ENCODE data around the gene KCNN1. TPM values are rescaled to one million over a fixed set of nuclear protein-coding genes. Genes with fewer than 3 reads are reported as not detected.

The KCNN1 gene
- total and polyA plus RNA-seq, 10 donors = 0.03 to 0.10 (median 0.04) TPM; not detected in 7

DNA sequence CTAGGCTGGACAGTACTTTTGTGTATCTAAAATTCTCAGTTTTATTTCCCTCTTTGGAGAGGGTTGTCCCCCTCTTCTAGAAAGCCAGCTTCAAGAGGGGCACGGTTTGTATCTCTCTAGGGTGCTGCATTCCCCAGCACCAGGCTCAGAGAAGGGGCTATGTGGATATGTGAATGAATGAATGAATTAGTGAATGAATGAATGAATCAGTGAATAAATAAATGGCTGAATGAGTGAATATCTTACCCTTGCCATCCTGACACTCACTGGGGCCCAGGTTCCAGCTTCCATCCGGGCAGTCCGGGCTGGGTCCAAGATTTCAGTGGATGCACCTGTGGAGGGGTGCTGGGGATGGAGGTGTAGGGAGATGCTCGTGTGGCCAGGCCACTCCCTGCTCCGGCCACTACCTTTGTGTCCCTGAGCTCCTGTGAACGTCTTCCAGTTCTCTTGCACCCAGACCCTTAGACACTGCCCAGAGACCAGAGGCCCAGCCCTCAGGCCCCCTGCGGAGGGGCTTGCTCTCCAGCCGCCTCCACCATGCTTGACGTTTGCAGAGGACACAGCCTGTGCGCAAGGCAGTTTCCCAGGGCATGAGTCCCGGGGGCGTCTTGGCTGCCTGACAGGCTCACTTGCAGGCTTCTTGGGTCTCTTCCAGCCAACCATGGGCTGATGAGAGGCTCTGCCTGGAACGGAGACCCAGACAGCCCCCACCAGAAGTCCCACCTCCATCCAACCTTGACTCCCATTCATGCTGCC is 2.8 kb upstream of the KCNN1 start:
- Histone ChIP-seq H3K9me3 (no peaks in the 10 kb centered on the region), H3K36me3 (no peaks in the 10 kb centered on the region), H3K4me3 (no peak overlapping the region), H3K27ac (no peak overlapping the region), H3K4me1 (peaks cover 0 to 13% (median 5%) of the 10 kb centered on the region in 6 donors), H3K27me3 (replicated peaks in 1 of 7) (peaks cover 0 to 72% (median 32%) of the 10 kb centered on the region in 7 donors)
- TF ChIP-seq, protein P1, sequence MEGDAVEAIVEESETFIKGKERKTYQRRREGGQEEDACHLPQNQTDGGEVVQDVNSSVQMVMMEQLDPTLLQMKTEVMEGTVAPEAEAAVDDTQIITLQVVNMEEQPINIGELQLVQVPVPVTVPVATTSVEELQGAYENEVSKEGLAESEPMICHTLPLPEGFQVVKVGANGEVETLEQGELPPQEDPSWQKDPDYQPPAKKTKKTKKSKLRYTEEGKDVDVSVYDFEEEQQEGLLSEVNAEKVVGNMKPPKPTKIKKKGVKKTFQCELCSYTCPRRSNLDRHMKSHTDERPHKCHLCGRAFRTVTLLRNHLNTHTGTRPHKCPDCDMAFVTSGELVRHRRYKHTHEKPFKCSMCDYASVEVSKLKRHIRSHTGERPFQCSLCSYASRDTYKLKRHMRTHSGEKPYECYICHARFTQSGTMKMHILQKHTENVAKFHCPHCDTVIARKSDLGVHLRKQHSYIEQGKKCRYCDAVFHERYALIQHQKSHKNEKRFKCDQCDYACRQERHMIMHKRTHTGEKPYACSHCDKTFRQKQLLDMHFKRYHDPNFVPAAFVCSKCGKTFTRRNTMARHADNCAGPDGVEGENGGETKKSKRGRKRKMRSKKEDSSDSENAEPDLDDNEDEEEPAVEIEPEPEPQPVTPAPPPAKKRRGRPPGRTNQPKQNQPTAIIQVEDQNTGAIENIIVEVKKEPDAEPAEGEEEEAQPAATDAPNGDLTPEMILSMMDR (IDR thresholded peaks at IDR 0.05 in 8 of 11, conservative IDR thresholded peaks at IDR 0.05 in 3 of 11) = no peak
- TF ChIP-seq POLR2AphosphoS5 (IDR thresholded peaks at IDR 0.05) = no peak
- TF ChIP-seq POLR2A (IDR thresholded peaks at IDR 0.05) = no peak
- no peak for DNase-seq
- intact Hi-C loops (cut with DNase I; ENCODE audit: low total_unique reads) = no loop called here
- WGBS, 5 donors = 70 to 84% (median 82%) methylated on average over 10 to 13 of the region's 13 CpGs

DNA sequence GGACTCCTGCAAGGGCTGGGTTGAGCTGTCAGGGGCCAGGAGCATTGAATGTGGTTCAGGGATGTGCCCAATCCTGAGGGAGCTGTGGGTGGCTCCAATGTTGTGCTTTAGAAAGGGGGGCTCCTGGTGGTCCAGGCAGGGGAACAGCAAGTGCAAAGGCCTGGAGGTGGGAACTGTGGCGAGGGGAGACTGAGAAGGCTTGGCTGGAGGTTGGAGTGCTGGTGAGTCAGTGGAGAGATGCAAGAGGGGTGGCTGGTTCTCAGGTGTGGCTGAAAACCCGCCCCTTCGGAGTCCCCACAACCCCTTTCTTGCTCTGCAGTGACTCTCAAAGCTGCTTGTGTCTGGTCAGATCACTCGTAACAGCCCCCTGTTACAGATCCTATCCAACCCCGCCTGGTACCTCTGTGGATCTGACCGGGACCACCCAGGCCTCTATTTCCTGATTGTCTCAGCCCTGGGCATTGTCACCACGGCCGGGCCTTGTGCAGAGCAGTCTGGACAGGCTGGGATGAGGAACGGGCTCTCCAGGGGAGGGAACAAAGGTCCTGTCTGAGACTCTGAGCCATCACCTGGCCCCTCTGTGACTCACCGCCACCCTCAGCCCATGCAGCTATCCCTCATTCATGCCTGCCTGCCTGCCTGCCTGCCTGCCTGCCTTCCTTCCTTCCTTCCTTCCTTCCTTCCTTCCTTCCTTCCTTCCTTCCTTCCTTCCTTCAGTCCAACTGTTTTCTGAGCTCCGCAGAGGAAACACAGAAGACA is 1.4 kb upstream of the KCNN1 start:
- H3K36me3 ChIP-seq = no peaks in the 10 kb centered on the region
- no peaks in the 10 kb centered on the region for H3K9me3 ChIP-seq
- intact Hi-C loops (cut with DNase I; ENCODE audit: low total_unique reads) = no loop called here
- TF ChIP-seq POLR2AphosphoS5 (IDR thresholded peaks at IDR 0.05) (no peak), POLR2A (IDR thresholded peaks at IDR 0.05) (no peak)
- no peak overlapping the region for H3K4me3 ChIP-seq
- peaks cover 0 to 78% (median 32%) of the 10 kb centered on the region in 7 donors for H3K27me3 ChIP-seq (replicated peaks in 1 of 7)
- 64 to 76% (median 70%) methylated on average over 11 of the region's 11 CpGs for WGBS, 5 donors
- no peak for DNase-seq
- H3K4me1 ChIP-seq = peaks cover 0 to 13% (median 5%) of the 10 kb centered on the region in 6 donors
- H3K27ac ChIP-seq = no peak overlapping the region

DNA sequence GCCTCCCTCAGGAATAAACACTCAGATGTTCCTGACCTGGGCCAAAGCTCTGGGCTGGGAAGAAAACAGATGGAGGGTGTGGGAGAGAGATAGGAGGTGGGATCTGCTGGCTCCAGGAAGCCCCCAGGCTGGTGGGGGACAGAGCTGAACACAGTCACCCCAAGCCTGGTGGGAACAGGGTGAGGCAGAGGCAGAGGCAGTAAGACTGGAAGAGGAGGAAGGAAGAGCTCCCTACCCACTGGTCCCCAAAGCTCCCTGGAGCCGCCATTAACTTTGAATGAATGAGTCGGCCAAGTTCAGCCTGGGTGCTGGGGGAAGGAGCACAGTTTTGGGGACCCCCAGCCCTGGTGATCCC is 801 bp upstream of the KCNN1 start:
- no peak for DNase-seq
- Histone ChIP-seq H3K36me3 (no peaks in the 10 kb centered on the region), H3K27me3 (replicated peaks in 1 of 7) (peaks cover 0 to 78% (median 32%) of the 10 kb centered on the region in 7 donors), H3K4me1 (peaks cover 0 to 13% (median 5%) of the 10 kb centered on the region in 6 donors), H3K9me3 (no peaks in the 10 kb centered on the region), H3K4me3 (no peak overlapping the region), H3K27ac (no peak overlapping the region)
- intact Hi-C loops (cut with DNase I; ENCODE audit: low total_unique reads) = no loop called here
- WGBS, 5 donors = 40 to 57% (median 50%) methylated on average over 1 to 2 of the region's 2 CpGs
- TF ChIP-seq, protein P1 (IDR thresholded peaks at IDR 0.05 in 8 of 11, conservative IDR thresholded peaks at IDR 0.05 in 3 of 11) = no peak
- no peak for TF ChIP-seq POLR2AphosphoS5 (IDR thresholded peaks at IDR 0.05)
- TF ChIP-seq POLR2A (IDR thresholded peaks at IDR 0.05) = no peak

DNA sequence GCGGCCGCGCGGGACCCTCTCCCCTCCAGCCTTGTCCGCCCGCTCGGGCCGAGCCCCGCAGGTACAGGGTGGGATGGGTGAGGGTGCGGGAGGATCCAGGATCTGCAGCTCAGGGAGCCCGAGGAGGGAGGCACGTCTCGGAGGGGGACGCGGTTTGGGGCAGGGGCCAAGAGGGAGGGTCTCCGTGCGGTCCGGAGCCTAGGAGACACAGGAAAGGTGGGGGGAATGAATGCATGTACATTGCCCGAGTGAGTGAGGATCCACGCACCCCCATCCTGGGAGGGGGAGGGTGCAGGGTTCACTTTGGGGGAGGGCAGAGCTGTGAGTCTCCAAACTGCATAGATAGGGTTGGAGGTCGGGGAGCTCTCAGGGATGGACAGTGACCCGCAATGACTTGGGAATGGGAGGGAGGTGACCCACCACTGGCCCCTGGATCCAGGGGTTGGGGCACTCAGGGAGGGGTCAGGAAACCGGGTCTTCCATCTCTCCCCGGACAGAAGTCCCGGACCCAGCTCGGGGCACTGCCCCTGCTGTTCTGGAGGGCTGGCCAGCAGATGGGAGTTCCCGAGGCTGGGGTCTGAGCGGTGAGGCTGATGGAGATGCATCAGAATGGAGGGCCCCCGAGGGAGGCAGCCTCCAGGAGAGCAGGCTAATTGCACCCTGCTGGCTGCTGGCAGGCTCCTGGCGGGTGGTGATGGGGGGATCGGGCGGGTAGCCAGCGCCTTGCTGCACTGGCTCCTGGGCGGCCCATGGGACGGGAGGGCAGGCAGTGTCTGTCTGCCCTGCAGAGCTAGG is 547 bp downstream of the KCNN1 start:
- intact Hi-C loops (cut with DNase I; ENCODE audit: low total_unique reads) = no loop called here
- no peak for DNase-seq
- Histone ChIP-seq H3K4me1 (peaks cover 0 to 13% (median 5%) of the 10 kb centered on the region in 6 donors), H3K27ac (no peak overlapping the region), H3K27me3 (replicated peaks in 1 of 7) (peaks cover 0 to 68% (median 32%) of the 10 kb centered on the region in 7 donors), H3K4me3 (peak overlapping the region in 1 of 8 donors; percentile 46), H3K9me3 (no peaks in the 10 kb centered on the region), H3K36me3 (no peaks in the 10 kb centered on the region)
- 2 to 22% (median 19%) methylated on average over 19 to 35 of the region's 35 CpGs for WGBS, 5 donors
- TF ChIP-seq POLR2AphosphoS5 (IDR thresholded peaks at IDR 0.05) (no peak), POLR2A (IDR thresholded peaks at IDR 0.05) (no peak)
- TF ChIP-seq, protein P1 (IDR thresholded peaks at IDR 0.05 in 8 of 11, conservative IDR thresholded peaks at IDR 0.05 in 3 of 11) = no peak

Measured in spleen (tissue), 11 donors.